T-helper 1 cell treated with Interleukin-12 subunit alpha and Interleukin-12 subunit beta and Interleukin-4 antibody, amounts not matched to agents 30 μg/mL and 1 μg/mL, for 36 hours (primary cell): ENCODE measurements around the gene MASP2.

ENCODE experiments used
- H3K27ac Mint-ChIP-seq: one replicate; pipeline ENCODE4 v1.8.0; 2021; ENCODE audit warnings: mild to moderate bottlenecking, mixed read lengths
- H3K27me3 Mint-ChIP-seq: one replicate; pipeline ENCODE4 v1.8.0; 2021; ENCODE audit warnings: low read depth, mixed read lengths
- H3K36me3 Mint-ChIP-seq: one replicate; pipeline ENCODE4 v1.8.0; 2021; ENCODE audit warnings: low read depth, mixed read lengths
- H3K4me1 Mint-ChIP-seq: one replicate; pipeline ENCODE4 v1.8.0; 2021; ENCODE audit warnings: low read depth, mixed read lengths
- H3K4me3 Mint-ChIP-seq: one replicate; pipeline ENCODE4 v1.8.0; 2021; ENCODE audit warnings: mild to moderate bottlenecking, moderate library complexity, mixed read lengths
- H3K9me3 Mint-ChIP-seq: one replicate; pipeline ENCODE4 v1.8.0; 2021; ENCODE audit warnings: mixed read lengths

The MASP2 gene

GRCh38 chr1:11062965-11063401 is 15.9 kb upstream of the MASP2 start:
- Mint-ChIP-seq H3K36me3 (peaks cover 22% of the 10 kb centered on the region), H3K9me3 (no peaks in the 10 kb centered on the region)

GRCh38 chr1:11061652-11062365 is 14.8 kb upstream of the MASP2 start:
- Mint-ChIP-seq H3K9me3 (no peaks in the 10 kb centered on the region), H3K27me3 (no peaks in the 10 kb centered on the region), H3K4me3 (no peak overlapping the region), H3K27ac (no peak overlapping the region), H3K4me1 (peaks cover 31% of the 10 kb centered on the region), H3K36me3 (peaks cover 25% of the 10 kb centered on the region)

More at GRCh38 chr1:11062965-11063401, 15.9 kb upstream of the MASP2 start:
- no peaks in the 10 kb centered on the region for H3K27me3 Mint-ChIP-seq
- H3K4me3 Mint-ChIP-seq: peak overlapping the region; percentile 36
- peak overlapping the region; percentile 23 for H3K27ac Mint-ChIP-seq
- H3K4me1 Mint-ChIP-seq: peaks cover 31% of the 10 kb centered on the region

DNA sequence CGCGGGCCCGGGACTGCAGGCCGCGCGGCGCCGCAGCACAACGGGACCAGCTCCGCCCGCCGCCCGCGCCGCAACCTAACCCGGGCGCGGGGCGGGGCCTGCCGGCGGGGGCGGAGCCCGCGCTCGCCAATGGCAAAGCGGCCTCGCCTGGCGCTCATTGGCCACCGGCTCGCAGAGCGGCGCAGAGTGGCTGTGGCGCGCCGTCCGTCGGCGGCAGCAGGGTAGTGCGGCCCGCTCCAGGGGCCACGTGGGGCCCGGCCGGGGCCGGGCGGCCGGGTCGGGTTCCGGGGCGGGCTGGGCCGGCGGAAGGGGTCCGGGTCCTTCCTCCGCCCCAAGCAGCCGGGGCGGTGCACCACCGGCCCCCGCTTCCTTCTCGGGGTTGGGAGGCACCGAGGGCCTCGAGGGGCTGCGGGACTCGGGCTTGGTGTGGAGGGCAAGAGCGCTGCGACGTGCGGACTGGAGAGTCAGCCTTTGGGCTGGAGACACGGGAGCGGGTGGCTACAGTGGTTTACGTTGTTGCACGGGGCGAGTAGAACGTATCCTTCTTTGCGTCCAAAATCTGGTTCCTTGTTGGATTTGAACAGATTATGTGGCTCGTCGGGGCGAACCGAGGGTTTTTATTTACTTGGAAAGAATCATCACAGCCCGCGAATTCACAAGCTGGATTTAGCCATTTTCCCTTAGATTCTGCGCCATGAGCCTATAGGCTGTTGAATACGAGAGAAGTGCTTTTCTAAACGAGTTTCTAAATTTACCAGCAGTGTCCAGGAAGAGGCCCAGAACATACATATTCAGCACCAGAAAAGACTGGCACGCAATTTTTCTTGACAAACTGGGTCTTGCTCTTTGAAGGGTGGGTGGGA is 13.2 kb upstream of the MASP2 start, which contains the start of gene SRM:
TSS of gene SRM (minus strand) at position 51 of the 863 bp plus-strand sequence. CDS start 75 bp downstream, outside the sequence.
- Mint-ChIP-seq H3K27me3 (no peaks in the 10 kb centered on the region), H3K4me1 (peaks cover 31% of the 10 kb centered on the region), H3K9me3 (no peaks in the 10 kb centered on the region), H3K36me3 (peaks cover 16% of the 10 kb centered on the region), H3K4me3 (peak within 1 kb of the TSS; percentile 97), H3K27ac (peak within 1 kb of the TSS; percentile 85)

DNA sequence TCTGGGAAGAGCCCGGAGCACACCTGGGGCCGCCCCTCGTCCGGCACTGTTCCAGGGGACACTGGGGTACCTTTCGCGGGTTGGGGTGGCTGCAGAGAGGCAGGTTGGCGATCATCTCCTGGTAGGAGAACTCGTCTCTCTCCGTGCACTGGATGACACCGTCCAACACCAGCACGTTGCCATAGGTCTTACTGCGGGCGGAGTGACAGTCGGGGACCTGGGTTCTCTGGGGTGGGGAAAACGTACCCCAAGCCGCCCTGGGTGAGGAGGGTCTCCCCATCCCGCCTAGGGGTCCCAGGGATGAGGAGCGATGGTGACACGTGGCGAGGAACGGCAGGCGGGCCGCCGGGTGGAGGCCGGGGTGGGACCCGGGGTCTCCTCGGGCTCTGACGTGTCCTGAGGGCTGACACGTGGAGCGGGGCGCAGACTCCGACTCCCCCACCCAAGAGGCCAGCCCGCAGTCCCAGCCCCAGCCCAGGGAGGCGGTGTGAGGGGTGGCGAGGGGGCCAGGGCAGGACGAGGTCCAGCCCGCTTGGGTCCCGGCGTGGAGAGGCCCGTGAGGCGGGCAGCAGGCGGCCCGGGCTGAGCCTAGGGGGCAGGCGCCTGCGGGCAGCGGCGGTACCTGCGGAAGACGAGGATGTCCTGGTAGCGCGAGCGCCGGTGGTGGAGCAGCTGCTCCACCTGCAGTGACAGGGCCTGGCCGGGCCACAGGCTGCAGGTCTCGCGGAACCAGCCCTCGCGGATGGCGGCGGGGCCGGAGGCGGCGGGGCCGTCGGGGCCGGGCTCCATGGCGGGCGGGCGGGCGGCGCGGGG is 12.3 kb upstream of the MASP2 start:
- Mint-ChIP-seq H3K36me3 (peaks cover 12% of the 10 kb centered on the region), H3K4me3 (peak overlapping the region; percentile 97), H3K27me3 (no peaks in the 10 kb centered on the region), H3K27ac (peak overlapping the region; percentile 85), H3K9me3 (no peaks in the 10 kb centered on the region), H3K4me1 (peaks cover 31% of the 10 kb centered on the region)

DNA sequence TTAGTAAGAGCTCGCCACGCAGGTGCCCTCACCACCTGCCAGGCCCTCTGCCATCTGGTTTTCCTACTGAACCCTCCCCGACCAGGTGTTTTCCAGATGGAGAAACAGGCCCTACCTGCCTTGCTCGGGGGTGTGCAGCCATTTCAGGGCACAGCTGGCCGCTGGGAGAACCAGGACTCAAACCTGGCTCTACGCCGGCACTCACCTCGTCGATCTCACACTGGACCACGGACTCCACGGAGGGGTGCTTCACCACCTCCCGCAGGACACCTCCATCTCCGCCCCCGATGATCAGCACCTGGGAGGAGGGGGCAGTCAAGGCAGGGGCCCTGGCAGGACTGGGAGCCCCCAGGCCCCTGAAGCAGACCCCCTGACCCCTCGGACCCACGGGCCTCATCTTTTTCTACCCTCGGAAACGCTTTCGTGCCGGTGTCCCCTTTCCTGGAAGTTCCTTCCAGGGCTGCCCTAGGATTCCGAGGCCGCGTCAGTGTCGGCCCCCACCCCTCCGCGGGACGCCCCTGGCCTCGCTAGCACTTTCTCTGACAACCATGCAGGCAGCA is 11.6 kb upstream of the MASP2 start:
- Mint-ChIP-seq H3K4me1 (peaks cover 31% of the 10 kb centered on the region), H3K27me3 (no peaks in the 10 kb centered on the region), H3K36me3 (peaks cover 12% of the 10 kb centered on the region), H3K4me3 (peak overlapping the region; percentile 97), H3K27ac (peak overlapping the region; percentile 85), H3K9me3 (no peaks in the 10 kb centered on the region)

DNA sequence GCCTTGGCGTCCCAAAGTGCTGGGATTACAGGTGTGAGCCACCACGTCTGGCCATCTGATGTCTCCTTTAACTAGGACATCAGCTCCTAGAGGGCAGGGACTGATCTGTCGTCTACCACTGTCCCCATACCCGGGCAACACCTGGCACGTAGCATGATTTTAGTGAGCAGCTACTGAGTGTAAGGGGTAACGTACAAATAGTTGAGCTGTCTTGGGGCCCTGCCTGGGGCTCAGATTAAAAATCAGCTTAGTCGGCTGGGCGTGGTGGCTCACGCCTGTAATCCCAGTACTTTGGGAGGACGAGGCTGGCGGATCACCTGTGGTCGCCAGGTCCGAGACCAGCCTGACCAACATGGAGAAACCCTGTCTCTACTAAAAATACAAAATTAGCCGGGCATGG is 11.0 kb upstream of the MASP2 start:
- Mint-ChIP-seq H3K27ac (no peak overlapping the region), H3K27me3 (no peaks in the 10 kb centered on the region), H3K4me1 (peaks cover 25% of the 10 kb centered on the region), H3K36me3 (peaks cover 12% of the 10 kb centered on the region), H3K9me3 (no peaks in the 10 kb centered on the region), H3K4me3 (peak overlapping the region; percentile 34)

DNA sequence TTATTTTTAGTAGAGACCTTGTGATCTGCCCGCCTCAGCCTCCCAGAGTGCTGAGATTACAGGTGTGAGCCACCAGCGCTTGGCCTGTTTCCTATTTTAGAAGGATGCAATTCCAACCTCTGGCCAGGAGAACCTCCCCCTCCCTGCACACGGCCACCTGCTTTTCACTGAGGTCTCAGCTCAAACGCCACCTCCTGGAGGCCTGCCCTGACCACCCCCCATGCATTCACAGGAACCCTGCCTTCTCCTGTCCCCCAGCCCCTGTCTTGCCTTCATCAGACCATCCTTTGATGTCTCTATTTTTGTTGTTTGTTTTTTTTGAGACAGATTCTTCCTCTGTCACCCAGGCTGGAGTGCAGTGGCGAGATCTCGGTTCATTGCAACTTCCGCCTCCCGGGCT is 10.4 kb upstream of the MASP2 start:
- peaks cover 12% of the 10 kb centered on the region for H3K36me3 Mint-ChIP-seq
- H3K4me1 Mint-ChIP-seq: peaks cover 21% of the 10 kb centered on the region
- H3K27me3 Mint-ChIP-seq: no peaks in the 10 kb centered on the region
- no peak overlapping the region for H3K27ac Mint-ChIP-seq
- no peaks in the 10 kb centered on the region for H3K9me3 Mint-ChIP-seq
- no peak overlapping the region for H3K4me3 Mint-ChIP-seq

- Mint-ChIP-seq H3K4me1 (peaks cover 16% of the 10 kb centered on the region), H3K36me3 (peaks cover 10% of the 10 kb centered on the region), H3K4me3 (no peak overlapping the region), H3K27ac (no peak overlapping the region), H3K9me3 (no peaks in the 10 kb centered on the region), H3K27me3 (no peaks in the 10 kb centered on the region)
These were observed 9.5 kb upstream of the MASP2 start for GRCh38 chr1:11056504-11056903.

GRCh38 chr1:11055676-11056075 is 8.6 kb upstream of the MASP2 start:
- Mint-ChIP-seq H3K9me3 (no peaks in the 10 kb centered on the region), H3K27me3 (no peaks in the 10 kb centered on the region), H3K4me1 (peaks cover 11% of the 10 kb centered on the region), H3K27ac (no peak overlapping the region), H3K4me3 (no peak overlapping the region), H3K36me3 (peaks cover 8% of the 10 kb centered on the region)

DNA sequence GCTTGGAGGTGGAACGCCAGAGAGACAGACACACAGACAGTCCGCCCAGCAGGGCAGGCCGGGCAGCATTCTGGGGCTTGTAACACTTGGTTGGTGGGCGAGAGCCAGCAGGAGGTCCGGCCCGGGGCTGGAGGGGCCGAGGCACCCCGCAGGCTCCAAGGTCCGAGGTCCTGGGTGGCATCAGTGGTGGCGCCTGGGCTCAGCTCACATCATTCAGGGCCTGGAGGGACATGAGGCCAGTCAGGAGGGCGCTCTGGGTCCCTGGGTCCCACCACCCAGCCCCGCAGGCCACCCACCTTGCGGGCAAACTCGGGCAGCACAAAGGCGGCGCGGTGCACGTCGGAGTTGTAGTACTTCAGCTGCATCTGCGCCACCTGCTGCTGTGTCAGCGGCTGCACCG is 7.6 kb upstream of the MASP2 start:
- Mint-ChIP-seq H3K27ac (peak overlapping the region; percentile 32), H3K9me3 (no peaks in the 10 kb centered on the region)

GRCh38 chr1:11054181-11054580 is 7.1 kb upstream of the MASP2 start:
- H3K27ac Mint-ChIP-seq: peak overlapping the region; percentile 32
- H3K27me3 Mint-ChIP-seq: no peaks in the 10 kb centered on the region
- H3K9me3 Mint-ChIP-seq: no peaks in the 10 kb centered on the region
- H3K36me3 Mint-ChIP-seq: peaks cover 8% of the 10 kb centered on the region
- no peak overlapping the region for H3K4me3 Mint-ChIP-seq
- peaks cover 7% of the 10 kb centered on the region for H3K4me1 Mint-ChIP-seq

More for the DNA sequence above, 7.6 kb upstream of the MASP2 start:
- Mint-ChIP-seq H3K4me1 (peaks cover 8% of the 10 kb centered on the region), H3K36me3 (peaks cover 8% of the 10 kb centered on the region), H3K4me3 (no peak overlapping the region), H3K27me3 (no peaks in the 10 kb centered on the region)

DNA sequence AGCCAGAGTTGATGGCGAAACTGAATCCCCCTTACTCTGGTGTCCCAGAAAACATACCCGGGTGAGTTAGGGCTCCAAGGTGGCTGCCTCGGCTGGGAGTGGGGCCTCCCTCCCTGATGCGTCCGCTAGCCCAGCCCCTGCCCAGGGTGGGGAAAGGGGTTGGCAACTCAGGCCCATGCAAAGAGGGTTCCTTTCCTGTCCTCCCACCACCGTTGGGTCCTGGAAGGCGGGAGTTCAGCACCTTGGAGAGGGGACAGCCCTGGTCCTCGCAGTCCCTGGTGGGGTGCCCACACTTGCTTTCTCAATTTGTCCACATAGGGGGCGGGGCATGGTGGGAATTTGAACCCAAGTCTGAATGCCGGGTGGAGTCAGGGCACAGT is 6.7 kb upstream of the MASP2 start:
- H3K27ac Mint-ChIP-seq: no peak overlapping the region

DNA sequence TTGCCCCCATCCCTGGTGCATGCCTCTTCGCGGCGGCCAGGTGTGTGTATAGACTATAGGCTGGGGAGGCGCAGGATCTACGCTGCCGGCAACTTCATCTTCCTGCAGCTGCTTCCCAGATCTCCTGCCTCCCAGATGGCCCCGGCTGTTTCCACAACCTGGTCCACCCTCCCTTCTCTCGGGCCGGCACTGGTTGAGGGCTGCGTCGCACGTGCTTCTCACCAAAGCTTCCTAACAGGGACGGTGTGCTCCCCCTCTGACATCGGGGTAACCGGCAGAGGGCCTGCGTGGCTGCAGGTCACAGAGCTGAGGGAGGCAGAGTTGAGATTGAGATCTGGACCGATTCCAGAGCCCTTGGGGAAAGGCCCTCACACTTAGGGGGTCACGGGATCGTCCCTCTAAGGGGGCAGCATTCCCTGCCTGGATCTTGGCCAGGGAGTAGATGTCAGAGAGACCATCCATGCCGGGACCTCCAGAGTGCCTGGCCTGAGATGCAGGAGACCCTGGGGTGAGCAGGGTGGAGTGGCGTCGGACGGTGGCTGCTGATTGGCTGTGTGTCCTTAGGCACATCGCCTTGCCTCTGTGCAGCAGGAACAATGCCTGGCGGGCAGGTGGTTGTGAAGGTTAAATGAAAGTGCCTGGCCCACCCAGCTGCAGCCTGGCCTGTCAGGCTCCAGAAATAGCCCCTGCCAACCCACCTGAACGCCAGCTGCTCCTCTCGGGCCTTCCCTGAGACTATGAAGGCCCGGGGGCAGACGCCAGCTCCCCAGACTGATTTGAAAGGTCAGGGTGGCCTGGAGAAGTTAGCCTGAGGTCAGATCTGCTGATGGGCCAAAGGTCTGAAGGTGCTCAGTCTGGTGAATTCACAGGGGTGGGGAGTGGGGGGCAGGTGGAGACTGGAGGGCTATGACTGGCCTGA is 6.1 kb upstream of the MASP2 start:
- peaks cover 8% of the 10 kb centered on the region for H3K36me3 Mint-ChIP-seq
- no peaks in the 10 kb centered on the region for H3K9me3 Mint-ChIP-seq
- peaks cover 2% of the 10 kb centered on the region for H3K4me1 Mint-ChIP-seq
- H3K27me3 Mint-ChIP-seq: no peaks in the 10 kb centered on the region
- H3K4me3 Mint-ChIP-seq: no peak overlapping the region
- H3K27ac Mint-ChIP-seq: no peak overlapping the region

More for the DNA sequence above, 6.7 kb upstream of the MASP2 start:
- H3K4me1 Mint-ChIP-seq: peaks cover 6% of the 10 kb centered on the region
- peaks cover 8% of the 10 kb centered on the region for H3K36me3 Mint-ChIP-seq
- H3K27me3 Mint-ChIP-seq: no peaks in the 10 kb centered on the region
- H3K4me3 Mint-ChIP-seq: no peak overlapping the region
- no peaks in the 10 kb centered on the region for H3K9me3 Mint-ChIP-seq
